HG02970 (cell line): ENCODE data around the gene MATN4.
"Not testable (repeated sequence)": the region's sequence is repeated elsewhere in the genome, so short reads cannot be mapped to it uniquely, and the experiment has no call there.

Experiments
- ATAC-seq: cut with Tn5 transposase; IDR thresholded peaks from one replicate; pipeline ENCODE4 v1.9.1; 2021; ENCODE audit warnings: mild to moderate bottlenecking, moderate library complexity, moderate number of reproducible peaks; ENCODE audit not compliant: unreplicated experiment, low FRiP score

The MATN4 gene

GRCh38 chr20:45308117-45308778 lies at the start of gene MATN4:
Gene MATN4 (minus strand): TSS chr20:45308299. CDS start chr20:45305582, 2,717 bp downstream.
- no peak for ATAC-seq

- no peak for ATAC-seq
Measured at GRCh38 chr20:45355209-45356084, 47.3 kb upstream of the MATN4 start.

- no peak for ATAC-seq
Measured at GRCh38 chr20:45354423-45355208, 46.5 kb upstream of the MATN4 start.

GRCh38 chr20:45353746-45354145 lies 45.6 kb upstream of the MATN4 start:
- no peak for ATAC-seq

GRCh38 chr20:45352729-45353128 lies 44.6 kb upstream of the MATN4 start:
- ATAC-seq, result no peak

- ATAC-seq, result not testable (repeated sequence)
Measured at GRCh38 chr20:45350795-45351194, 42.7 kb upstream of the MATN4 start.

GRCh38 chr20:45350217-45350616 lies 42.1 kb upstream of the MATN4 start:
- ATAC-seq, result no peak

- no peak for ATAC-seq
Measured at GRCh38 chr20:45347936-45348778, 40.1 kb upstream of the MATN4 start, which contains the start of gene SDC4. Gene SDC4 (minus strand): TSS chr20:45348424. CDS start chr20:45348384, 40 bp downstream.

- ATAC-seq, result no peak
Measured at GRCh38 chr20:45347297-45347935, 39.3 kb upstream of the MATN4 start.

- ATAC-seq, result no peak
Measured at GRCh38 chr20:45346851-45347250, 38.8 kb upstream of the MATN4 start.

- ATAC-seq, result no peak
Measured at GRCh38 chr20:45346291-45346718, 38.2 kb upstream of the MATN4 start.

GRCh38 chr20:45345104-45345936 lies 37.2 kb upstream of the MATN4 start:
- ATAC-seq, result no peak

GRCh38 chr20:45344168-45344860 lies 36.2 kb upstream of the MATN4 start:
- ATAC-seq, result no peak

- ATAC-seq, result no peak
Measured at GRCh38 chr20:45343532-45344167, 35.6 kb upstream of the MATN4 start.

- no peak for ATAC-seq
Measured at GRCh38 chr20:45342855-45343531, 34.9 kb upstream of the MATN4 start.

- no peak for ATAC-seq
Measured at GRCh38 chr20:45341939-45342854, 34.1 kb upstream of the MATN4 start.
